H1 (cell line): ENCODE data around the gene ELAVL1. TPM values are rescaled to one million over a fixed set of nuclear protein-coding genes. Genes with fewer than 3 reads are reported as not detected.

Experiments used
- CTCF ChIA-PET: fragments of 300-600 bp; sonication (Branson Sonifier 250); formaldehyde crosslinking; loops from one replicate; lab custom pipeline; 2021; ENCODE audit not compliant: partially characterized antibody; lab: Charles Lee
- POLR2A ChIA-PET: fragments of 300-600 bp; sonication (Branson Sonifier 250); formaldehyde crosslinking; loops from one replicate; lab custom pipeline; 2021; ENCODE audit warnings: inconsistent platforms; ENCODE audit not compliant: partially characterized antibody; lab: Charles Lee
- DNase-seq, 2 experiments: peaks; one replicate each; pipeline versions ENCODE4 v3.0.0 to v3.0.0-alpha.2; 2010 to 2022; ENCODE audit warnings: low spot score in 2 of 2, low read depth in 1 of 2, mixed read lengths in 1 of 2
- FAIRE-seq: peaks from 2 replicates; lab custom pipeline; 2011; peaks lifted over from hg19 to GRCh38; lab: Jason Lieb, UNC
- H2AFZ ChIP-seq: 2 replicates; pipeline ENCODE4 v1.8.1; 2012; ENCODE audit warnings: low read length, inconsistent platforms
- H2AK5ac ChIP-seq: 2 replicates; pipeline ENCODE4 v1.6.1; 2013; ENCODE audit warnings: low read depth, low read length
- H2BK120ac ChIP-seq: replicated peaks from 2 replicates; pipeline ENCODE3; 2013; ENCODE audit warnings: low read depth, low read length, inconsistent platforms
- H2BK12ac ChIP-seq: 2 replicates; pipeline ENCODE4 v1.6.1; 2013; ENCODE audit warnings: low read depth, low read length
- H2BK15ac ChIP-seq: 2 replicates; pipeline ENCODE4 v1.6.1; 2013; ENCODE audit warnings: low read length
- H2BK20ac ChIP-seq: 2 replicates; pipeline ENCODE4 v1.6.1; 2013; ENCODE audit warnings: low read length
- H2BK5ac ChIP-seq: 2 replicates; pipeline ENCODE4 v1.6.1; 2013; ENCODE audit warnings: low read depth, low read length
- H3K14ac ChIP-seq: 2 replicates; pipeline ENCODE4 v1.6.1; 2013; ENCODE audit warnings: inconsistent platforms; ENCODE audit not compliant: insufficient read length
- H3K18ac ChIP-seq: 2 replicates; pipeline ENCODE4 v1.6.1; 2013; ENCODE audit warnings: low read length; ENCODE audit errors: extremely low read depth
- H3K23ac ChIP-seq: 2 replicates; pipeline ENCODE4 v1.6.1; 2013; ENCODE audit warnings: inconsistent platforms; ENCODE audit not compliant: insufficient read length
- H3K23me2 ChIP-seq: 2 replicates; pipeline ENCODE4 v1.6.1; 2013; ENCODE audit warnings: low read depth, low read length
- H3K27ac ChIP-seq: 2 replicates; pipeline ENCODE4 v1.6.1; 2011; ENCODE audit warnings: low read depth, low read length, inconsistent platforms
- H3K27me3 ChIP-seq, 4 experiments: replicated peaks in 1 of 4; 1 replicate in 1 of 4; 2 replicates in 3 of 4; pipeline versions ENCODE4 v1.6.1 to v1.8.1; 2011 to 2013; ENCODE audit warnings: low read length in 3 of 4, mild to moderate bottlenecking in 3 of 4, inconsistent platforms in 2 of 4, mixed read lengths in 2 of 4, moderate library complexity in 1 of 4; ENCODE audit not compliant: control insufficient read depth in 3 of 4, insufficient read depth in 3 of 4; ENCODE audit errors: extremely low read depth in 1 of 4
- H3K36me3 ChIP-seq, 4 experiments: 2 replicates each; pipeline versions ENCODE4 v1.6.1 to v1.8.1; 2011 to 2013; ENCODE audit warnings: mild to moderate bottlenecking in 4 of 4, low read length in 3 of 4, moderate library complexity in 2 of 4, control low read depth in 1 of 4, inconsistent platforms in 1 of 4; ENCODE audit not compliant: insufficient read depth in 4 of 4, control insufficient read depth in 2 of 4
- H3K4ac ChIP-seq: replicated peaks from 2 replicates; pipeline ENCODE3; 2013; ENCODE audit warnings: low read length, low read depth, mixed read lengths, inconsistent platforms; ENCODE audit not compliant: insufficient read length
- H3K4me1 ChIP-seq, 4 experiments: replicated peaks in 1 of 4; 1 replicate in 1 of 4; 2 replicates in 3 of 4; pipeline versions ENCODE4 v1.6.1 to v1.8.1; 2011 to 2013; ENCODE audit warnings: low read length in 3 of 4, inconsistent platforms in 2 of 4, mixed read lengths in 1 of 4; ENCODE audit not compliant: insufficient read depth in 4 of 4, control insufficient read depth in 3 of 4
- H3K4me2 ChIP-seq, 2 experiments: 2 replicates each; pipeline versions ENCODE4 v1.6.1 to v1.8.1; 2011 to 2013; ENCODE audit warnings: low read depth in 2 of 2, low read length in 2 of 2, control low read depth in 1 of 2, inconsistent platforms in 1 of 2, mild to moderate bottlenecking in 1 of 2; ENCODE audit not compliant: insufficient read depth in 1 of 2
- H3K4me3 ChIP-seq, 4 experiments: fragments of 200-600, 300-600 bp in 1 of 4; sonication (generic), shearing (Covaris generic), sonication (Bioruptor Twin) in 1 of 4; 2 replicates each; pipeline versions ENCODE4 v1.5.1 to v1.8.1; 2011 to 2016; ENCODE audit warnings: low read length in 4 of 4, low read depth in 3 of 4, control low read depth in 2 of 4, inconsistent platforms in 2 of 4, mild to moderate bottlenecking in 2 of 4, mixed read lengths in 1 of 4, moderate library complexity in 1 of 4; ENCODE audit not compliant: insufficient read depth in 2 of 4; ENCODE audit errors: extremely low read depth in 1 of 4
- H3K56ac ChIP-seq: replicated peaks from 2 replicates; pipeline ENCODE3; 2013; ENCODE audit warnings: low read depth, mild to moderate bottlenecking, mixed read lengths, low read length, inconsistent platforms; ENCODE audit not compliant: insufficient read length
- H3K79me1 ChIP-seq: 2 replicates; pipeline ENCODE4 v1.6.1; 2013; ENCODE audit warnings: low read depth, low read length, control low read depth
- H3K79me2 ChIP-seq, 2 experiments: 2 replicates each; pipeline versions ENCODE4 v1.6.1 to v1.8.1; 2012 to 2013; ENCODE audit warnings: low read length in 2 of 2, mild to moderate bottlenecking in 2 of 2, inconsistent platforms in 1 of 2; ENCODE audit not compliant: insufficient read depth in 2 of 2, control insufficient read depth in 1 of 2
- H3K9ac ChIP-seq, 4 experiments: replicated peaks in 1 of 4; 1 replicate in 1 of 4; 2 replicates in 3 of 4; pipeline versions ENCODE4 v1.6.1 to v1.8.1; 2011 to 2013; ENCODE audit warnings: low read depth in 3 of 4, low read length in 3 of 4, control low read depth in 2 of 4, mild to moderate bottlenecking in 2 of 4, moderate library complexity in 2 of 4, inconsistent platforms in 1 of 4; ENCODE audit errors: extremely low read depth in 1 of 4
- H3K9me3 ChIP-seq, 2 experiments: 2 replicates each; pipeline versions ENCODE4 v1.6.1 to v1.8.1; 2012 to 2013; ENCODE audit warnings: mild to moderate bottlenecking in 2 of 2, moderate library complexity in 2 of 2, control low read depth in 1 of 2, inconsistent platforms in 1 of 2, low read depth in 1 of 2, low read length in 1 of 2, mixed read lengths in 1 of 2; ENCODE audit not compliant: insufficient read depth in 2 of 2
- H4K20me1 ChIP-seq, 2 experiments: replicated peaks in 1 of 2; 2 replicates each; pipeline versions ENCODE3 to v1.8.1; 2011 to 2013; ENCODE audit warnings: inconsistent platforms in 2 of 2, low read length in 2 of 2, mild to moderate bottlenecking in 1 of 2; ENCODE audit not compliant: insufficient read depth in 2 of 2, control insufficient read depth in 1 of 2
- H4K5ac ChIP-seq: 2 replicates; pipeline ENCODE4 v1.6.1; 2013; ENCODE audit warnings: low read length, low read depth, mixed read lengths, inconsistent platforms; ENCODE audit not compliant: insufficient read length
- H4K8ac ChIP-seq: 2 replicates; pipeline ENCODE4 v1.8.0; 2013; ENCODE audit warnings: mild to moderate bottlenecking, moderate library complexity, low read length, inconsistent platforms; ENCODE audit not compliant: insufficient read depth; ENCODE audit errors: extremely low read depth
- H4K91ac ChIP-seq: replicated peaks from 2 replicates; pipeline ENCODE3; 2013; ENCODE audit warnings: low read length, mixed read lengths, inconsistent platforms; ENCODE audit not compliant: insufficient read length
- ASH2L ChIP-seq: fragments of 200-600, 300-600 bp; sonication (generic); IDR thresholded peaks from one replicate; pipeline ENCODE4 v1.7.1; 2017; ENCODE audit warnings: low read length
- CEBPB ChIP-seq: IDR thresholded peaks from 2 replicates; pipeline ENCODE4 v1.6.1; 2012; ENCODE audit warnings: low read depth, low read length
- CHD1 ChIP-seq: IDR thresholded peaks from 2 replicates; pipeline ENCODE4 v1.6.1; 2012; ENCODE audit warnings: low read depth, low read length, improper control_type of control experiment
- HDAC6 ChIP-seq: IDR thresholded peaks from one replicate; pipeline ENCODE4 v1.7.1; 2012; ENCODE audit warnings: low read depth, mild to moderate bottlenecking, inconsistent platforms, low read length, moderate library complexity
- JUND ChIP-seq: IDR thresholded peaks from 2 replicates; pipeline ENCODE4 v1.6.1; 2011; ENCODE audit warnings: mild to moderate bottlenecking, improper control_type of control experiment, low read length
- KDM5A ChIP-seq: fragments of 200-600 bp; IDR thresholded peaks from 2 replicates; pipeline ENCODE4 v1.7.1; 2012; ENCODE audit warnings: mild to moderate bottlenecking, low read length, inconsistent platforms, mixed read lengths
- RBBP5 ChIP-seq: IDR thresholded peaks from 2 replicates; pipeline ENCODE4 v1.7.1; 2012; ENCODE audit warnings: low read depth, mild to moderate bottlenecking, inconsistent platforms, low read length, moderate library complexity, borderline replicate concordance
- SIRT6 ChIP-seq: IDR thresholded peaks from one replicate; pipeline ENCODE4 v1.7.1; 2012; ENCODE audit warnings: low read length, inconsistent platforms
- SP2 ChIP-seq: IDR thresholded peaks from 2 replicates; pipeline ENCODE4 v1.6.1; 2012; ENCODE audit warnings: mild to moderate bottlenecking, low read length, inconsistent platforms
- TEAD4 ChIP-seq: IDR thresholded peaks from 2 replicates; pipeline ENCODE4 v1.6.1; 2012; ENCODE audit warnings: low read depth, low read length, inconsistent platforms, mixed read lengths
- USF2 ChIP-seq: IDR thresholded peaks from 2 replicates; pipeline ENCODE4 v1.6.1; 2011; ENCODE audit warnings: low read length, improper control_type of control experiment
- WGBS, 2 experiments: shearing (Covaris generic) in 1 of 2; methylation state at CpG; one replicate each; pipeline versions ENCODE4 v1.1.6 to v1.1.7; 2013 to 2015; ENCODE audit warnings: low lambda C conversion rate in 2 of 2, mixed read lengths in 2 of 2, inconsistent platforms in 1 of 2, low coverage in 1 of 2, missing lambda C conversion rate in 1 of 2; ENCODE audit not compliant: insufficient replicate concordance in 2 of 2, insufficient coverage in 1 of 2, insufficient read length in 1 of 2; ENCODE audit errors: extremely low coverage in 1 of 2, missing lambda C conversion rate in 1 of 2; 5-methylcytosine and 5-hydroxymethylcytosine counted together
- polyA plus RNA-seq, 7 experiments: library from polyadenylated mRNA; depleted of rRNA in 3 of 7; stranded (reverse) in 5 of 7; unstranded in 2 of 7; fragments of >200 nt in 5 of 7; fragments of 200-250 nt in 2 of 7; gene quantifications; 1 replicate in 5 of 7; 2 replicates in 1 of 7; 4 replicates in 1 of 7; pipeline versions ENCODE4 v1.2.1 to v1.2.3, GENCODE V29; 2011 to 2013; ENCODE audit warnings: missing spikeins in 2 of 7, mixed read lengths in 2 of 7
- total RNA-seq: library from RNA; stranded (reverse); fragmentation: NEBNext Ultra II Directional; extraction: Animal tissue kit (Norgen Biotek cat#: 25700); gene quantifications from 2 replicates; pipeline ENCODE4 v1.2.1, GENCODE V29; 2021
- TF ChIP-seq, protein P1 (sequence below): IDR thresholded peaks from 2 replicates; pipeline ENCODE4 v1.6.1; 2012; ENCODE audit warnings: inconsistent platforms

ELAVL1 gene
- total and polyA plus RNA-seq, 2 of the 8 experiments (the other 6 are each of a cell fraction or from before 2014, with no cell fraction given), result 56.7 to 163 TPM

GRCh38 chr19:7980168-7980567 is 25.3 kb downstream of the ELAVL1 start:
- no peak overlapping the region for H4K8ac ChIP-seq
- no peaks in the 10 kb centered on the region for H3K23me2 ChIP-seq
- no peak overlapping the region for H3K56ac ChIP-seq
- H2BK15ac ChIP-seq, result no peak overlapping the region
- no peak overlapping the region; a peak in 1 of 7 replicates for H3K9ac ChIP-seq
- no peak overlapping the region for H2BK12ac ChIP-seq
- ChIA-PET POLR2A (no interaction called here), CTCF (interaction anchor here (0.9 kb wide), 1 partner anchor 13 kb away, joined by 3 read pairs; no protein-coding TSS in a partner anchor)
- no peaks in the 10 kb centered on the region for H3K9me3 ChIP-seq
- no peak overlapping the region for H2AFZ ChIP-seq
- no peak overlapping the region for H3K4me2 ChIP-seq
- H2BK120ac ChIP-seq, result no peak overlapping the region
- no peak overlapping the region for H4K91ac ChIP-seq
- no peak overlapping the region for H2BK5ac ChIP-seq
- DNase-seq, result no peak
- H3K79me1 ChIP-seq, result peaks cover 32% of the 10 kb centered on the region
- H3K4ac ChIP-seq, result no peak overlapping the region
- peaks cover 22 to 75% (median 50%) of the 10 kb centered on the region in 4 experiments for H3K36me3 ChIP-seq
- H3K18ac ChIP-seq, result no peak overlapping the region
- H3K27ac ChIP-seq, result no peak overlapping the region
- no peaks in the 10 kb centered on the region for H3K27me3 ChIP-seq
- no peak overlapping the region for H3K14ac ChIP-seq
- no peak overlapping the region for H3K4me3 ChIP-seq
- 93% methylated on average over 12 of the region's 13 CpGs; no CpG with 5 or more reads in 1 of the 2 experiments for WGBS, 2 experiments
- H3K4me1 ChIP-seq, result no peaks in the 10 kb centered on the region
- no peak overlapping the region for H2BK20ac ChIP-seq
- peaks cover 0 to 19% of the 10 kb centered on the region in 2 experiments; a peak in 1 of 4 replicates for H3K79me2 ChIP-seq
- H2AK5ac ChIP-seq, result no peak overlapping the region
- no peak overlapping the region for H4K5ac ChIP-seq
- no peak for FAIRE-seq
- H4K20me1 ChIP-seq, result peaks cover 35 to 54% of the 10 kb centered on the region in 2 experiments
- no peak overlapping the region for H3K23ac ChIP-seq
- TF ChIP-seq USF2 (no peak), JUND (no peak), KDM5A (no peak), SIRT6 (no peak), CHD1 (no peak), SP2 (no peak), HDAC6 (no peak), CEBPB (no peak), ASH2L (no peak), RBBP5 (no peak), TEAD4 (no peak)
- TF ChIP-seq, protein P1, sequence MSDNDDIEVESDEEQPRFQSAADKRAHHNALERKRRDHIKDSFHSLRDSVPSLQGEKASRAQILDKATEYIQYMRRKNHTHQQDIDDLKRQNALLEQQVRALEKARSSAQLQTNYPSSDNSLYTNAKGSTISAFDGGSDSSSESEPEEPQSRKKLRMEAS, result no peak
